NCI-H345 (cell line): ENCODE measurements around the gene FAM83B.
"Not testable (repeated sequence)": the region's sequence is repeated elsewhere in the genome, so short reads cannot be mapped to it uniquely, and the experiment has no call there.

Source experiments
- DNase-seq: peaks from one replicate; lab custom pipeline; 2025; lab: John Stamatoyannopoulos, UW

FAM83B gene

GRCh38 chr6:54860132-54860531 is 13.6 kb downstream of the FAM83B start:
- DNase-seq, result no peak

- DNase-seq, result no peak
These were observed 14.2 kb downstream of the FAM83B start for GRCh38 chr6:54860739-54861138.

- no peak for DNase-seq
These were observed 15.5 kb downstream of the FAM83B start for GRCh38 chr6:54861905-54862616.

- DNase-seq, result no peak
These were observed 17.7 kb downstream of the FAM83B start for GRCh38 chr6:54864272-54864671.

GRCh38 chr6:54865091-54865631 is 18.6 kb downstream of the FAM83B start:
- no peak for DNase-seq

- DNase-seq, result no peak
These were observed 22.0 kb downstream of the FAM83B start for GRCh38 chr6:54868556-54868955.

- no peak for DNase-seq
These were observed 27.0 kb downstream of the FAM83B start for GRCh38 chr6:54873599-54873998.

- no peak for DNase-seq
These were observed 27.9 kb downstream of the FAM83B start for GRCh38 chr6:54874349-54875048.

GRCh38 chr6:54875539-54875938 is 29.0 kb downstream of the FAM83B start:
- DNase-seq, result no peak

GRCh38 chr6:54876365-54876764 is 29.8 kb downstream of the FAM83B start:
- no peak for DNase-seq

GRCh38 chr6:54876871-54877270 is 30.3 kb downstream of the FAM83B start:
- DNase-seq, result no peak

- no peak for DNase-seq
These were observed 31.2 kb downstream of the FAM83B start for GRCh38 chr6:54877713-54878317.

- no peak for DNase-seq
These were observed 32.1 kb downstream of the FAM83B start for GRCh38 chr6:54878718-54879117.

- DNase-seq, result no peak
These were observed 32.8 kb downstream of the FAM83B start for GRCh38 chr6:54879188-54879985.

GRCh38 chr6:54881067-54881730 is 34.6 kb downstream of the FAM83B start:
- DNase-seq, result no peak

- not testable (repeated sequence) for DNase-seq
These were observed 35.3 kb downstream of the FAM83B start for GRCh38 chr6:54881891-54882290.

- DNase-seq, result no peak
These were observed 40.5 kb downstream of the FAM83B start for GRCh38 chr6:54886932-54887584.

- no peak for DNase-seq
These were observed 45.0 kb downstream of the FAM83B start for GRCh38 chr6:54891536-54891935.

- no peak for DNase-seq
These were observed 46.3 kb downstream of the FAM83B start for GRCh38 chr6:54892831-54893230.

- no peak for DNase-seq
These were observed 47.2 kb downstream of the FAM83B start for GRCh38 chr6:54893818-54894217.

GRCh38 chr6:54896302-54896701 is 49.7 kb downstream of the FAM83B start:
- no peak for DNase-seq
